K562 (cell line): Measurements from ENCODE around the gene PTRH1. TPM values are rescaled to one million over a fixed set of nuclear protein-coding genes. Genes with fewer than 3 reads are reported as not detected.

Experiments
- CXXC5 ChIP-seq: fragments of 250-450 bp; sonication (Bioruptor Pico); IDR thresholded peaks from 2 replicates; pipeline ENCODE4 v1.8.0; 2022; ENCODE audit warnings: inconsistent platforms, mild to moderate bottlenecking, moderate library complexity
- GABPA ChIP-seq: fragments of 200-800 bp; sonication (Bioruptor generic); conservative IDR thresholded peaks from 2 replicates; pipeline ENCODE4 v1.6.1; 2016; ENCODE audit warnings: low read depth, missing genetic modification characterization, missing compliant biosample characterization
- NR2C1 ChIP-seq, 2 experiments: fragments of 450-650 bp; IDR thresholded peaks; 2 replicates each; pipeline ENCODE4 v1.6.1; 2017; ENCODE audit warnings: mild to moderate bottlenecking in 2 of 2, antibody characterized with exemption in 1 of 2, inconsistent platforms in 1 of 2, missing compliant biosample characterization in 1 of 2, missing genetic modification characterization in 1 of 2
- NR2C2 ChIP-seq, 2 experiments: fragments of 200-800 bp in 1 of 2; sonication (Bioruptor generic) in 1 of 2; sonication (generic) in 1 of 2; formaldehyde crosslinking in 1 of 2; IDR thresholded peaks; 2 replicates each; pipeline versions ENCODE4 v1.6.1 to v1.8.0; 2016 to 2022; ENCODE audit warnings: mild to moderate bottlenecking in 1 of 2, missing compliant biosample characterization in 1 of 2, missing genetic modification characterization in 1 of 2, missing genetic modification reagents in 1 of 2
- PHF20 ChIP-seq: fragments of 450-650 bp; IDR thresholded peaks from 2 replicates; pipeline ENCODE4 v1.6.1; 2018; ENCODE audit not compliant: partially characterized antibody
- POLR2G ChIP-seq: fragments of 200-400 bp; formaldehyde crosslinking; IDR thresholded peaks from 2 replicates; pipeline ENCODE4 v1.6.1; 2017; ENCODE audit warnings: low read depth, mild to moderate bottlenecking, antibody characterized with exemption, low read length, moderate library complexity
- RBFOX2 ChIP-seq: fragments of 200-400 bp; formaldehyde crosslinking; IDR thresholded peaks from 2 replicates; pipeline ENCODE4 v1.6.1; 2017; ENCODE audit warnings: low read depth, mild to moderate bottlenecking, low read length, moderate library complexity
- RCOR1 ChIP-seq, 2 experiments: IDR thresholded peaks; 2 replicates each; pipeline ENCODE4 v1.6.1; 2012; ENCODE audit warnings: low read depth in 2 of 2, low read length in 2 of 2, borderline replicate concordance in 1 of 2, improper control_type of control experiment in 1 of 2
- SIN3A ChIP-seq, 2 experiments: fragments of 150-350 bp in 1 of 2; IDR thresholded peaks; 2 replicates each; pipeline ENCODE4 v1.6.1; 2011 to 2016; ENCODE audit warnings: borderline replicate concordance in 2 of 2, low read depth in 2 of 2, low read length in 2 of 2, mild to moderate bottlenecking in 2 of 2, moderate library complexity in 2 of 2; ENCODE audit not compliant: control insufficient read depth in 1 of 2
- TAF1 ChIP-seq: IDR thresholded peaks from 2 replicates; pipeline ENCODE4 v1.6.1; 2011; ENCODE audit warnings: mild to moderate bottlenecking, low read length, moderate library complexity; ENCODE audit not compliant: insufficient read depth, control insufficient read depth, severe bottlenecking; ENCODE audit errors: extremely low read depth
- ZBTB12 ChIP-seq: fragments of 250-450 bp; sonication (Bioruptor Pico); IDR thresholded peaks from 2 replicates; pipeline ENCODE4 v1.4.0; 2020
- ZBTB40 ChIP-seq, 2 experiments: fragments of 450-650 bp in 1 of 2; sonication (generic) in 1 of 2; formaldehyde crosslinking in 1 of 2; IDR thresholded peaks; 2 replicates each; pipeline versions ENCODE4 v1.7.1 to v1.9.0; 2016 to 2022; ENCODE audit warnings: inconsistent platforms in 1 of 2, mild to moderate bottlenecking in 1 of 2, missing genetic modification reagents in 1 of 2
- ZSCAN32 ChIP-seq: fragments of 450-650 bp; formaldehyde crosslinking; IDR thresholded peaks from 2 replicates; pipeline ENCODE4 v1.4.0; 2020; ENCODE audit warnings: mild to moderate bottlenecking, moderate library complexity
- polyA plus RNA-seq, 8 experiments: library from polyadenylated mRNA; depleted of rRNA in 4 of 8; stranded (reverse) in 5 of 8; unstranded in 3 of 8; fragments of >200 nt; fragmentation: Nextera tagmentation in 2 of 8; fragmentation: Illumina TruSeq in 1 of 8; extraction: Ambion mirVana in 2 of 8; extraction: Trizol in 1 of 8; gene quantifications; 2 replicates each; pipeline versions ENCODE4 v1.2.1 to v1.2.3, GENCODE V29; 2011 to 2014; ENCODE audit warnings: inconsistent platforms in 1 of 8, missing spikeins in 1 of 8
- total RNA-seq, 7 experiments: library from RNA; depleted of rRNA in 6 of 7; stranded (reverse); fragments of >200 nt in 6 of 7; fragmentation: Illumina TruSeq in 2 of 7; extraction: Trizol in 2 of 7; gene quantifications; 2 replicates each; pipeline versions ENCODE4 v1.2.1 to v1.2.3, GENCODE V29; 2011 to 2021; ENCODE audit warnings: low replicate concordance in 1 of 7

The PTRH1 gene
- total and polyA plus RNA-seq, 9 of the 15 experiments (the other 6 are each of a cell fraction or from before 2014, with no cell fraction given) = 0.63 to 43.1 (median 5.7) TPM

GRCh38 chr9:127715470-127716337 is at the start of gene PTRH1, which contains the start of gene TTC16 (continued):
- TF ChIP-seq NR2C1 (IDR thresholded peaks at IDR 0.05) = no peak
- TF ChIP-seq NR2C1 (tag; IDR thresholded peaks at IDR 0.05) = peak; percentile 49
- TF ChIP-seq RCOR1 (IDR thresholded peaks at IDR 0.05; ENCODE audit: borderline replicate concordance in 1 of 2, low read depth in 2 of 2, low read length in 2 of 2) = 0 out of 4 replicates have a peak, but pooled peaks of 1 of the 2 experiments have one; percentile 4
- TF ChIP-seq PHF20 = peak; percentile 70
- peak; percentile 81 for TF ChIP-seq RBFOX2
- TF ChIP-seq TAF1 = peak; percentile 28
- peak; percentile 93 for TF ChIP-seq ZBTB12 (CRISPR knock-in tag)
- no peak for TF ChIP-seq ZSCAN32 (CRISPR knock-in tag)
- no peak for TF ChIP-seq NR2C2 (CRISPR knock-in tag; IDR thresholded peaks at IDR 0.05)
- TF ChIP-seq NR2C2 (tag; IDR thresholded peaks at IDR 0.05) = peak; percentile 54; the same call in 1 of the 2 replicates
- peak; percentile 89 for TF ChIP-seq GABPA (tag)
- TF ChIP-seq POLR2G = peak; percentile 79
- TF ChIP-seq SIN3A (IDR thresholded peaks at IDR 0.05; ENCODE audit: borderline replicate concordance in 2 of 2, control insufficient read depth in 1 of 2, low read depth in 2 of 2, low read length in 2 of 2) = peak; percentile 84 to 94; a peak in 3 of 4 replicates
- TF ChIP-seq CXXC5 = peak; percentile 98
- TF ChIP-seq ZBTB40 (IDR thresholded peaks at IDR 0.05) = peak; percentile 86
- TF ChIP-seq ZBTB40 (CRISPR knock-in tag; IDR thresholded peaks at IDR 0.05) = no peak
